Loucy (cell line): ENCODE measurements around the gene DCX.

ENCODE experiments used
- EZH2phosphoT487 ChIP-seq: fragments of 200-600 bp; IDR thresholded peaks from 2 replicates; pipeline ENCODE4 v1.6.1; 2018; ENCODE audit warnings: antibody characterized with exemption, mild to moderate bottlenecking, moderate library complexity, borderline replicate concordance
- TF ChIP-seq, protein P1 (sequence below): fragments of 200-600 bp; sonication (generic); conservative IDR thresholded peaks from 2 replicates; pipeline ENCODE4 v1.5.1; 2014; ENCODE audit warnings: mild to moderate bottlenecking, antibody characterized with exemption, low read length

DNA sequence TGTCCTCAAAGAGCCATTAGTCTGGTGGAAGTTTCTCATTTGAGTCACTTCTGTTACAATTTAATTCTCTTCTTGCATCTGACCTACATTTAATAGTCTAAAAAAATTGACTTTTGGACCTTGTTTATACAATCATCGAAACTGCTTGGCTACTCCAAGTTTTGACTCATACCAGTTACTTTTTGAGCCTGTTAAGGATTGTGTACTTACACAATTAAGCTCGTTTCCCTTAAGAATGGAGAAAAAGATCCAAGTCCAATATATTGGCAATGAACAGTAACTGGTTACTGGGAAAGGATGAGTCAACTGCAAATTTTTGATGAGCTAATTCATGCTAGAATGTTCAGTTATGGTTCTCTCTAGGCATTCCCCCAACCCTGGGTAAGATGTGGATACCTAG lies 58.2 kb downstream of the DCX start:
- TF ChIP-seq EZH2phosphoT487: no peak
- TF ChIP-seq, protein P1, sequence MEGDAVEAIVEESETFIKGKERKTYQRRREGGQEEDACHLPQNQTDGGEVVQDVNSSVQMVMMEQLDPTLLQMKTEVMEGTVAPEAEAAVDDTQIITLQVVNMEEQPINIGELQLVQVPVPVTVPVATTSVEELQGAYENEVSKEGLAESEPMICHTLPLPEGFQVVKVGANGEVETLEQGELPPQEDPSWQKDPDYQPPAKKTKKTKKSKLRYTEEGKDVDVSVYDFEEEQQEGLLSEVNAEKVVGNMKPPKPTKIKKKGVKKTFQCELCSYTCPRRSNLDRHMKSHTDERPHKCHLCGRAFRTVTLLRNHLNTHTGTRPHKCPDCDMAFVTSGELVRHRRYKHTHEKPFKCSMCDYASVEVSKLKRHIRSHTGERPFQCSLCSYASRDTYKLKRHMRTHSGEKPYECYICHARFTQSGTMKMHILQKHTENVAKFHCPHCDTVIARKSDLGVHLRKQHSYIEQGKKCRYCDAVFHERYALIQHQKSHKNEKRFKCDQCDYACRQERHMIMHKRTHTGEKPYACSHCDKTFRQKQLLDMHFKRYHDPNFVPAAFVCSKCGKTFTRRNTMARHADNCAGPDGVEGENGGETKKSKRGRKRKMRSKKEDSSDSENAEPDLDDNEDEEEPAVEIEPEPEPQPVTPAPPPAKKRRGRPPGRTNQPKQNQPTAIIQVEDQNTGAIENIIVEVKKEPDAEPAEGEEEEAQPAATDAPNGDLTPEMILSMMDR: no peak
